MM.1S (cell line): ENCODE results near the gene CAP2.

Experiments
- CTCF ChIP-seq: fragments of 300-600 bp; sonication (generic); IDR thresholded peaks from 2 replicates; pipeline ENCODE4 v1.5.1; 2016; ENCODE audit warnings: antibody characterized with exemption, low read length, mixed read lengths
- EZH2 ChIP-seq: fragments of 300-600 bp; sonication (generic); optimal IDR thresholded peaks from 2 replicates; pipeline ENCODE3; 2017; ENCODE audit warnings: low read depth, mild to moderate bottlenecking, antibody characterized with exemption, low read length, mixed read lengths
- EZH2phosphoT487 ChIP-seq: fragments of 300-600 bp; sonication (generic); IDR thresholded peaks from 2 replicates; pipeline ENCODE4 v1.6.1; 2018; ENCODE audit warnings: antibody characterized with exemption, low read length

- TF ChIP-seq CTCF = no peak
- no peak for TF ChIP-seq EZH2
- no peak for TF ChIP-seq EZH2phosphoT487
Measured at GRCh38 chr6:17519120-17519519, 125.7 kb downstream of the CAP2 start.
